K562 (cell line): Measurements from ENCODE around the gene CREB3L2. TPM values are rescaled to one million over a fixed set of nuclear protein-coding genes. Genes with fewer than 3 reads are reported as not detected.

Experiments used
- CHD1 ChIP-seq: fragments of 200-600 bp; sonication (generic); IDR thresholded peaks from one replicate; pipeline ENCODE4 v1.6.1; 2012; ENCODE audit warnings: mild to moderate bottlenecking, moderate library complexity, low read length, inconsistent platforms
- CLOCK ChIP-seq: fragments of 250-450 bp; sonication (Bioruptor Pico); IDR thresholded peaks from 2 replicates; pipeline ENCODE4 v1.4.0; 2020; ENCODE audit warnings: mild to moderate bottlenecking, moderate library complexity, borderline replicate concordance
- FUS ChIP-seq: fragments of 200-400 bp; formaldehyde crosslinking; optimal IDR thresholded peaks from 2 replicates; pipeline ENCODE3; 2017; ENCODE audit warnings: low read depth, low read length
- HDGF ChIP-seq: fragments of 450-650 bp; IDR thresholded peaks from 2 replicates; pipeline ENCODE4 v1.6.1; 2016
- JUN ChIP-seq, 2 experiments: sonication (generic) in 1 of 2; formaldehyde crosslinking in 1 of 2; IDR thresholded peaks; 2 replicates each; pipeline versions ENCODE4 v1.6.1 to v1.8.0; 2012 to 2022; ENCODE audit warnings: borderline replicate concordance in 2 of 2, mild to moderate bottlenecking in 2 of 2, improper control_type of control experiment in 1 of 2, low read depth in 1 of 2, low read length in 1 of 2, missing genetic modification reagents in 1 of 2
- REST ChIP-seq, 2 experiments: fragments of 450-650 bp; formaldehyde crosslinking in 1 of 2; IDR thresholded peaks; 2 replicates each; pipeline versions ENCODE4 v1.4.0 to v1.6.1; 2014 to 2020; ENCODE audit warnings: mild to moderate bottlenecking in 2 of 2, borderline replicate concordance in 1 of 2, low read depth in 1 of 2
- THRA ChIP-seq: fragments of 450-650 bp; IDR thresholded peaks from 2 replicates; pipeline ENCODE4 v1.6.1; 2017; ENCODE audit warnings: mild to moderate bottlenecking, moderate library complexity
- ZBTB2 ChIP-seq: fragments of 450-650 bp; IDR thresholded peaks from 2 replicates; pipeline ENCODE4 v1.6.1; 2016; ENCODE audit warnings: antibody characterized with exemption
- ZNF408 ChIP-seq: fragments of 250-450 bp; sonication (Bioruptor Pico); IDR thresholded peaks from 2 replicates; pipeline ENCODE4 v1.4.0; 2020; ENCODE audit warnings: low read depth, mild to moderate bottlenecking, moderate library complexity
- ZNF57 ChIP-seq: fragments of 450-650 bp; formaldehyde crosslinking; IDR thresholded peaks from 2 replicates; pipeline ENCODE4 v1.4.0; 2020; ENCODE audit warnings: mild to moderate bottlenecking, moderate library complexity
- ZNF740 ChIP-seq, 3 experiments: fragments of 200-800 bp in 1 of 3; sonication (Bioruptor generic) in 1 of 3; sonication (generic) in 1 of 3; formaldehyde crosslinking in 1 of 3; IDR thresholded peaks; 2 replicates each; pipeline versions ENCODE4 v1.6.1 to v1.8.0; 2016 to 2022; ENCODE audit warnings: mild to moderate bottlenecking in 2 of 3, missing compliant biosample characterization in 2 of 3, missing genetic modification characterization in 2 of 3, missing genetic modification reagents in 1 of 3
- polyA plus RNA-seq, 8 experiments: library from polyadenylated mRNA; depleted of rRNA in 4 of 8; stranded (reverse) in 5 of 8; unstranded in 3 of 8; fragments of >200 nt; fragmentation: Nextera tagmentation in 2 of 8; fragmentation: Illumina TruSeq in 1 of 8; extraction: Ambion mirVana in 2 of 8; extraction: Trizol in 1 of 8; gene quantifications; 2 replicates each; pipeline versions ENCODE4 v1.2.1 to v1.2.3, GENCODE V29; 2011 to 2014; ENCODE audit warnings: inconsistent platforms in 1 of 8, missing spikeins in 1 of 8
- total RNA-seq, 7 experiments: library from RNA; depleted of rRNA in 6 of 7; stranded (reverse); fragments of >200 nt in 6 of 7; fragmentation: Illumina TruSeq in 2 of 7; extraction: Trizol in 2 of 7; gene quantifications; 2 replicates each; pipeline versions ENCODE4 v1.2.1 to v1.2.3, GENCODE V29; 2011 to 2021; ENCODE audit warnings: low replicate concordance in 1 of 7

CREB3L2 gene
- total and polyA plus RNA-seq, 9 of the 15 experiments (the other 6 are each of a cell fraction or from before 2014, with no cell fraction given): 7.1 to 45.6 (median 15.8) TPM

- TF ChIP-seq CLOCK (CRISPR knock-in tag): no peak
- no peak for TF ChIP-seq HDGF
- TF ChIP-seq REST (IDR thresholded peaks at IDR 0.05; ENCODE audit: borderline replicate concordance): peak; percentile 55
- TF ChIP-seq REST (CRISPR knock-in tag; IDR thresholded peaks at IDR 0.05; ENCODE audit: low read depth): no peak
- TF ChIP-seq ZBTB2: peak; percentile 48; the same call in 1 of the 2 replicates
- TF ChIP-seq THRA: no peak
- no peak for TF ChIP-seq ZNF740 (CRISPR knock-in tag; IDR thresholded peaks at IDR 0.05)
- no peak for TF ChIP-seq ZNF740 (tag; IDR thresholded peaks at IDR 0.05)
- TF ChIP-seq ZNF57: no peak
- TF ChIP-seq FUS: no peak
- no peak for TF ChIP-seq JUN (IDR thresholded peaks at IDR 0.05; ENCODE audit: borderline replicate concordance, low read depth, low read length)
- TF ChIP-seq JUN (CRISPR knock-in tag; IDR thresholded peaks at IDR 0.05; ENCODE audit: borderline replicate concordance): no peak
- TF ChIP-seq ZNF408: no peak
- TF ChIP-seq CHD1: no peak
Observed at GRCh38 chr7:137996386-137996851, 5.5 kb downstream of the CREB3L2 start (continued).
